ENCODE data around the gene IL20RB. TPM values are rescaled to one million over a fixed set of nuclear protein-coding genes. Genes with fewer than 3 reads are reported as not detected.
"Not testable (repeated sequence)": the region's sequence is repeated elsewhere in the genome, so short reads cannot be mapped to it uniquely, and the experiment has no call there.

The IL20RB gene
- polyA plus RNA-seq, 3 donors: 0.16 to 1.2 TPM; not detected in 1

- H3K9me3 ChIP-seq (replicated peaks in 1 of 2; ENCODE audit: control insufficient read depth in 1 of 2, insufficient read depth in 1 of 2, low read length in 2 of 2): no peaks in the 10 kb centered on the region
Measured at GRCh38 chr3:137000039-137000438, 42.3 kb downstream of the IL20RB start.

GRCh38 chr3:137007376-137007775 lies 49.6 kb downstream of the IL20RB start:
- H2AFZ ChIP-seq (ENCODE audit: insufficient read depth, low read depth, low read length, poor library complexity, severe bottlenecking); H3K4me3 ChIP-seq (replicated peaks in 1 of 3; ENCODE audit: low read depth in 2 of 3, low read length in 3 of 3); H3K4me3 Mint-ChIP-seq; H3K27ac ChIP-seq (ENCODE audit: low read depth in 1 of 2, low read length in 2 of 2); H3K27ac Mint-ChIP-seq; H4K20me1 ChIP-seq (ENCODE audit: insufficient read depth, low read length); H3K79me2 ChIP-seq (ENCODE audit: insufficient read depth, low read length); H3K27me3 ChIP-seq (ENCODE audit: control insufficient read depth in 2 of 2, insufficient read depth in 2 of 2, low read length in 2 of 2); DNase-seq; H3K27me3 Mint-ChIP-seq (ENCODE audit: low read depth in 3 of 3); H3K9ac ChIP-seq (ENCODE audit: insufficient read depth, low read length, poor library complexity, severe bottlenecking); H3K9me3 ChIP-seq (replicated peaks in 1 of 2; ENCODE audit: control insufficient read depth in 1 of 2, insufficient read depth in 1 of 2, low read length in 2 of 2); H3K36me3 ChIP-seq (replicated peaks in 1 of 2; ENCODE audit: control insufficient read depth in 1 of 2, insufficient read depth in 2 of 2, low read length in 2 of 2); intact Hi-C loops (cut with micrococcal nuclease); H3K4me2 ChIP-seq (replicated peaks; ENCODE audit: extremely low read depth, low read length, poor library complexity, severe bottlenecking); H3K36me3 Mint-ChIP-seq; H3K4me1 ChIP-seq (ENCODE audit: control insufficient read depth in 1 of 2, insufficient read depth in 2 of 2, low read length in 2 of 2); H3K9me3 Mint-ChIP-seq: not testable (repeated sequence)
- WGBS (ENCODE audit: insufficient coverage): 93% methylated on average over 6 of the region's 9 CpGs
- peaks cover 15% of the 10 kb centered on the region for H3K4me1 Mint-ChIP-seq

More at GRCh38 chr3:137000039-137000438, 42.3 kb downstream of the IL20RB start:
- Histone ChIP-seq H3K79me2 (ENCODE audit: insufficient read depth, low read length) (no peaks in the 10 kb centered on the region), H3K4me3 (replicated peaks in 1 of 3; ENCODE audit: low read depth in 2 of 3, low read length in 3 of 3) (no peak overlapping the region), H3K9ac (ENCODE audit: insufficient read depth, low read length, poor library complexity, severe bottlenecking) (no peak overlapping the region), H2AFZ (ENCODE audit: insufficient read depth, low read depth, low read length, poor library complexity, severe bottlenecking) (no peak overlapping the region), H4K20me1 (ENCODE audit: insufficient read depth, low read length) (no peaks in the 10 kb centered on the region), H3K27ac (ENCODE audit: low read depth in 1 of 2, low read length in 2 of 2) (no peak overlapping the region), H3K4me2 (replicated peaks; ENCODE audit: extremely low read depth, low read length, poor library complexity, severe bottlenecking) (no peak overlapping the region), H3K36me3 (replicated peaks in 1 of 2; ENCODE audit: control insufficient read depth in 1 of 2, insufficient read depth in 2 of 2, low read length in 2 of 2) (no peaks in the 10 kb centered on the region), H3K27me3 (ENCODE audit: control insufficient read depth in 2 of 2, insufficient read depth in 2 of 2, low read length in 2 of 2) (no peaks in the 10 kb centered on the region), H3K4me1 (ENCODE audit: control insufficient read depth in 1 of 2, insufficient read depth in 2 of 2, low read length in 2 of 2) (peaks cover 13 to 30% of the 10 kb centered on the region in 2 donors)
- DNase-seq: no peak
- H3K4me1 Mint-ChIP-seq: peaks cover 35% of the 10 kb centered on the region
- H3K36me3 Mint-ChIP-seq: peaks cover 0 to 4% of the 10 kb centered on the region in 2 donors
- H3K4me3 Mint-ChIP-seq: no peak overlapping the region
- peaks cover 0 to 8% (median 2%) of the 10 kb centered on the region in 7 donors for H3K9me3 Mint-ChIP-seq
- intact Hi-C loops (cut with micrococcal nuclease): no loop called here
- no peak overlapping the region for H3K27ac Mint-ChIP-seq
- peaks cover 0 to 4% (median 3%) of the 10 kb centered on the region in 3 donors for H3K27me3 Mint-ChIP-seq (ENCODE audit: low read depth in 3 of 3)
- no peak for TF ChIP-seq CTCF (IDR thresholded peaks at IDR 0.05)
